Activated CD8-positive, alpha-beta memory T cell treated with anti-CD3 and anti-CD28 coated beads for 24 hours (primary cell): ENCODE measurements around the gene SYNDIG1.

ENCODE experiments used
- DNase-seq: peaks from one replicate; pipeline ENCODE4 v3.0.0-alpha.2; 2020

Gene SYNDIG1

GRCh38 chr20:24616258-24617079 is 147.0 kb downstream of the SYNDIG1 start:
- no peak for DNase-seq

- DNase-seq, result peak; percentile 32
Observed at GRCh38 chr20:24617080-24617432, 147.6 kb downstream of the SYNDIG1 start.

DNA sequence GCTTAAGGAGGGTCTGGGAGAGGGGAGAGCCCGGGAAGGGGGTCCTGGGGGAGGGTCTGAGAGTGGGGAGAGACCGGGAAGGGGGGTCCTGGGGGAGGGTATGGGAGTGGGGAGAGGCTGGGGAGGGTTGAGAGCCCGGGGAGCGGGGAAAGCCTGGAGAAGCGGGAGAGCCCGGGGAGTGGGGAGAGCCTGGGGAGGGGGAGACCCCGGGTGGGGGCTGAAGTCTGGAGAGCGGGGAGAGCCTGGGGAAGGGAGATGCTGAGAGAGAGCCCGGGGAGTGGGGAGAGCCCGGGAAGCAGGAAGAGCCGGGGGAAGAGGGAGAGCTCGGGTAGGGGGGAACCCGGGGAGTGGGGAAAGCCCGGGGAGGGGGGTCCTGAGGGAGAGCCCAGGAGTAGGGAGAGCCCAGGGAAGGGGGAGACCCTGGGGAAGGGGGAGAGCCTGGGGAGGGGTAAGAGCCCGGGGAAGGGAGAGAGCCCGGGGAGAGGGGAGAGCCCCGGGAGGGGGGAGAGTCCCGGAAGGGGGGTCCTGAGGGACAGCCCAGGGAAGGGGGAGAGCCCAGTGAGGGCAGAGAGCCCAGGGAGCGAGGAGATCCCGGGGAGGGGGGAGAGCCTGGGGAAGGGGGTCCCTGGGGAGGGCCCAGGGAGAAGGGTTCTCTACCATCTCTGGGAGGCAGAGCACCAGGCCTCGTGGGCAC is 148.5 kb downstream of the SYNDIG1 start:
- no peak for DNase-seq

DNA sequence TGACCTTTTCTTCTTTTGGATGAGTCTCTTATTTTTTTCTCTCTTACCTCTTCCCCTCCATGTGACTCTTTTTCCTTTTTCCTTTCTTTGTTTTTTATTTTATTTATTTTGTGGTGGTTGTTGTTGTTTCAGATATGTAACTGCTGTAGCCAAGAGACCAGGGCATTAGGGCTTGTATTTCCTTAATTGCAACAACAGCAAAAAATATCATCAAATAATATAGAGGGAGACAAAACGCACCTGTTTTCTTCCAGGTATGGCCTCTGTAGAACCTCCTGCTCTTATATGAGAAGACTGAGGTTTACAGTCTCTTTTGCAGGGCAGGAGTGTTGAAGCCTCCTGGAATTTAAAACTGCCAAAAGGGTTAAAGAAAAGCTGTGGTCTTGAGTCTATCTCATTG is 149.3 kb downstream of the SYNDIG1 start:
- DNase-seq, result no peak

GRCh38 chr20:24619212-24619611 is 149.8 kb downstream of the SYNDIG1 start:
- no peak for DNase-seq

- DNase-seq, result no peak
Observed at GRCh38 chr20:24620937-24621519, 151.6 kb downstream of the SYNDIG1 start.

GRCh38 chr20:24622856-24623255 is 153.4 kb downstream of the SYNDIG1 start:
- DNase-seq, result no peak

GRCh38 chr20:24626141-24626540 is 156.7 kb downstream of the SYNDIG1 start:
- peak; percentile 13 for DNase-seq

DNA sequence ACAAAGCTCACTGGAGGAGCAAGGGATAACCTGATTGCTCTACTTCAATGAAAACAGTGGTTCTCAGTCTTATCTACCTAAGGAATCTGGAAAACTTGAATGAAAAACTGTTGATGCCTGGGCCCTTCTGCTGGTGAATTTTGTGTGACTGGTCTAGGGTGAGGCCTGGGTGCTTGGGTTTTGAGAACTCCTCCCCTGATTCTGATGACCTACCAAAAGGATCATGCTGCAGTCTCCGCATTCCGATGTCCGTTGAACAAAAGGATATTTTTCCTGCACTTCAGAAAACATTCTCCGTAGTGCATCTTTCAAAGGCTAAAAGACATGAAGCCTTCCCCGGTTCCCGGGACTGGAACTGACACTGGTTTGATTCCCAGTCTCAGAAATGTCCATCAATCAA is 157.9 kb downstream of the SYNDIG1 start:
- peak; percentile 15 for DNase-seq

- peak; percentile 35 for DNase-seq
Observed at GRCh38 chr20:24627926-24628325, 158.5 kb downstream of the SYNDIG1 start.

DNA sequence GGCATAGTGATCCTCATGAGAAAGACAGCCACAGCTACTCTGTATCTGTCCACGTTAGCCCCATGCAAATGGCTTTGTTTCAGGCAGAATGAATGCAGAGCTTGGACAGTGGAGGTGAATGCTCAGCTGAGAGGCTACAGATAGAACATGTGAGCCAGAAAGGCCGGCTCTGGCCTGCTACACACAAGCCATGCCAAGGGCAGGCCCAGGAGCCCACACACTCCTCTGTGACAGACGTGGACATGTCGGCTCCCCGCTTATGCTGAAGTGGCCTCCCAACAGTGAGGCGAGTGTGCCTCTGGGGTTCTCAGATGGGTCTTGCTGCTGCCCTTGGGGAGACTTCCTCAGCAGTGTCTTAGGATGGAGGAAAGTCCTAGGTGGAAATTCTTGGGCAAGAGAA is 159.6 kb downstream of the SYNDIG1 start:
- peak; percentile 46 for DNase-seq

GRCh38 chr20:24629668-24630067 is 160.2 kb downstream of the SYNDIG1 start:
- peak; percentile 49 for DNase-seq

DNA sequence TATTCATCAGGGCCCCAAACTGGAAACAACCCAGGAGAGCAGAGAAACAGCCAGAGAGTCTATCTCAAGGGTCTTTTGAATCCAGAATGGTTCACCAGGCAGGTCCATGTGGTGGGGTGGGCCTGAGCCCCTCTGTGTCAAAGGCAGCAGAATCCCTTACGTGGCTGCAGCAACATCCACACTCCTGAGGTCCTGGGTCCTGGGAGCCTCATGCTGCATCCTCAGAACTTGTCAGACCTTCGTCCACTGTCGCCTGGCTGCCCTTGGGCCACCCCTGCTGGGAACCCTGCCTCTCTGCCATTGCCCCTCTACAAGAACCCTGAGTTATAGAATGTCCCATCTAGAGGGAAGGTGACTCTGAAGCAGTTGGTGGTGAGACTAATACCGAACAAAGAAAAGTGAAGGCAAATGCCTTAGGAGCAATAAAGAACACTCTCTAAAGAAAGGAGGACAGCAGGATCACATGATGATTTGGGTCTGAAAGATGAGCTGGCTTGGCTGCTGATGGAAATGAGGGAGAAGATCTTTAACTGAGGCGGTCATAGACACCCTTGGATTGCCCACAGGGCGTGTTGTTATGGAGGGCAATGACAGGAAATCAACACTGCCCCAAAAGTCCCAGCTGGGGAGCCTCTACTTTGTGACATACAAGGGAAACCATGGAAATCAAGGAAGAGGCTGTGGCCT is 161.2 kb downstream of the SYNDIG1 start:
- DNase-seq, result peak; percentile 30

- no peak for DNase-seq
Observed at GRCh38 chr20:24631173-24631505, 161.7 kb downstream of the SYNDIG1 start.

- no peak for DNase-seq
Observed at GRCh38 chr20:24632581-24632980, 163.2 kb downstream of the SYNDIG1 start.

GRCh38 chr20:24633026-24633425 is 163.6 kb downstream of the SYNDIG1 start:
- DNase-seq, result peak; percentile 19

GRCh38 chr20:24633521-24633920 is 164.1 kb downstream of the SYNDIG1 start:
- peak; percentile 19 for DNase-seq

DNA sequence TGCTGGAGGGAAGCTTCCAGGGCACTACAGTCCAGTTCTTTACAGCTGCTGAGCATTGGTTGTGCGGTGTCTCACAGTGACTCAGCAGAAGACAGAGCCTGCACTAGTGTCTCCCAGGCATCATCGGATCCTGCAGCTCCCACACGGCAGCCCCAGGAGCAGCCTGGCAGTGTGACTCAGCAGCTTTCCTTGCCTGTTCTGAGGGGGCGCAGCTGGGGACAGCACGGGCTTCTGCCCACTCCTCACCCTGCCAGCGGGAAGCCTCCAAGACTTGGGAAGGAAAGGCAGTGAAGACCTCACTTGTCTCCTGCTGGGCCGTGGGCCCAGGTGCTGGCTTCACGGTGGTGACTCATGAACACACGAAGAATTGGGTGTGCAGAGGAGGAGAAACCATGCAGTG is 165.4 kb downstream of the SYNDIG1 start:
- DNase-seq, result peak; percentile 35

- DNase-seq, result no peak
Observed at GRCh38 chr20:24636626-24637025, 167.2 kb downstream of the SYNDIG1 start.

DNA sequence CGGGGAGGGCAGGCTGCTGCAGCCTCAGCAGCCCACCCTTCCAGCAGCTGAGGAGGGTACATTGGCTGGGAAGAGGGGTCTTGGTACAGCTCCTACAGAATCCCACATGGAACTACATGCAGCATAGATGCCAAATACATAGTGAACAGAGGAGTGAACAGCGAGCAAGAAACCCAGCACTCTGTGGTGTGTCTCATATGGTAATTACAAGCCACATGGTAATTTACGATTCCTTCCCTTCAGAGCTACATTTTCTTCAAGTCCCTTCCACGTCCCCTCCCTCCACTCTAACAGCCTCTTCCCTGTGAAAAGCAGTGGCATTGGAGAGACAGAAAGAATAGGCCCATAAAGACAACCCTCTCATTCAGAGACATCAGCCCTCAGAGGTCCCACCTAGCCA is 167.7 kb downstream of the SYNDIG1 start:
- peak; percentile 24 for DNase-seq

DNA sequence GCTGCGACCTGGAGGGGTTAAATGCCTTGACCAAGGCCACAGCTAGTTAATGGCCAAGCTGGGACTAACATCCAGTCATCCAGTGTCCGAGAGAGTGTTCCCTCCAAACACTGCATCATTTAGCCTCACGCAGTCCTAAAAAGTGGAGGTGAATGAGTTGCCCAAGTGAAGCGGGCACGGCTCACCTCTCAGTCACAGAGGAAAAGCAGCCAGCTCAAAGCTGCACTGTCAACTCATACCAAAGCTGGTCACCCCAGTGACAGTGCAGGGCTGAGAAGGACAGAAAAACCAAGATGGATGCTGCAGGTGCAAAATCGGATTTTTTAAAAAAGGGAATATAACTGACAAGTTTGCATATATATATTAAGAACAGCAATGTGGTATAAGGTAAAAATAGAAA is 168.5 kb downstream of the SYNDIG1 start:
- DNase-seq, result peak; percentile 11

- DNase-seq, result peak; percentile 26
Observed at GRCh38 chr20:24638591-24639548, 169.4 kb downstream of the SYNDIG1 start.
